Measurements from ENCODE around the gene USH2A.

GRCh38 chr1:216388558-216388957 lies 34.7 kb downstream of the USH2A start:
- TF ChIP-seq CTCF (IDR thresholded peaks at IDR 0.05): no peak
- TF ChIP-seq POLR2A (IDR thresholded peaks at IDR 0.05): no peak
